GM23248 (cell line): Measurements from ENCODE around the gene GRIA3.

Experiments used
- EZH2 ChIP-seq: fragments of 200-600 bp; sonication (generic); IDR thresholded peaks from 2 replicates; pipeline ENCODE4 v1.6.1; 2018; ENCODE audit warnings: antibody characterized with exemption, mild to moderate bottlenecking; ENCODE audit not compliant: insufficient read depth, poor library complexity, severe bottlenecking
- EZH2phosphoT487 ChIP-seq: fragments of 200-600 bp; sonication (generic); IDR thresholded peaks from 2 replicates; pipeline ENCODE4 v1.6.1; 2018; ENCODE audit warnings: antibody characterized with exemption, moderate library complexity, mild to moderate bottlenecking, low read depth; ENCODE audit not compliant: insufficient read depth

DNA sequence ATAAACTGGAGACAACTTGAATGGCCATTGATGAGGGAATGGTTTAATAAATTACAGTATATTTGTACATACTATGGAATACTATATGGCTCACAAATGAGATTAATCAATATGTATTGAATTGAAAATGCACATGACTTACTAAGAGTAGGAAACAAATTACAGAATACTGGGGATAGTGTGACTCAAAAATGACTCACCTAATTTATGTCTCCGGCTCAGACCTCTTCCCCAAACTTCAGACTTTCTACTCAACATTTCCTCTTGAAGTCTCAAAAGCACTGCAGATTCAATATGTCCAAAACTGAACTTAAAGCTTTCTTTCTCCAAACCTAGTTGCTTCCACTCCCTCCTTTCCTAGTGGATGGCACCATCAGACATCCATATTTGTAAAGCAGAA lies 28.8 kb upstream of the GRIA3 start:
- no peak for TF ChIP-seq EZH2
- no peak for TF ChIP-seq EZH2phosphoT487
